Upper lobe of left lung (tissue), 6 donors: ENCODE results near the gene PSMA7. TPM values are rescaled to one million over a fixed set of nuclear protein-coding genes. Genes with fewer than 3 reads are reported as not detected.
"Not testable (repeated sequence)": the region's sequence is repeated elsewhere in the genome, so short reads cannot be mapped to it uniquely, and the experiment has no call there.

ENCODE experiments used
- ATAC-seq, 2 donors: fragments of 200-7000 bp; cut with Tn5 transposase; one replicate each; pipeline ENCODE4 v1.9.1; 2022; ENCODE audit warnings: mild to moderate bottlenecking in 2 of 2, moderate library complexity in 2 of 2; ENCODE audit not compliant: low FRiP score in 2 of 2
- DNase-seq, 2 donors: peaks; one replicate each; pipeline ENCODE4 v3.0.0-alpha.2; 2019 to 2020
- H3K27ac ChIP-seq, 4 donors: fragments of 200-600 bp; sonication (generic); one replicate each; pipeline ENCODE4 v1.5.1; 2016 to 2019
- H3K27me3 ChIP-seq, 4 donors: fragments of 200-600 bp; sonication (generic); one replicate each; pipeline ENCODE4 v1.5.1; 2017 to 2019
- H3K36me3 ChIP-seq, 4 donors: fragments of 200-600 bp; sonication (generic); one replicate each; pipeline ENCODE4 v1.5.1; 2016 to 2019
- H3K4me1 ChIP-seq, 4 donors: fragments of 200-600 bp; sonication (generic); one replicate each; pipeline ENCODE4 v1.5.1; 2018 to 2019
- H3K4me3 ChIP-seq, 4 donors: fragments of 200-600 bp; sonication (generic); one replicate each; pipeline ENCODE4 v1.5.1; 2017 to 2019; ENCODE audit warnings: mild to moderate bottlenecking in 2 of 4, moderate library complexity in 1 of 4
- H3K9me3 ChIP-seq, 4 donors: fragments of 200-600 bp; sonication (generic); one replicate each; pipeline ENCODE4 v1.5.1; 2018 to 2019
- CTCF ChIP-seq, 6 experiments: fragments of 450-650 bp in 4 of 6; fragments of 200-600 bp in 2 of 6; sonication (generic) in 2 of 6; IDR thresholded peaks; one replicate each; pipeline ENCODE4 v1.5.1; 2016 to 2019; ENCODE audit warnings: antibody characterized with exemption in 6 of 6
- EP300 ChIP-seq, 4 donors: sonication (generic); formaldehyde crosslinking; IDR thresholded peaks; one replicate each; pipeline ENCODE4 v1.5.1; 2017; ENCODE audit warnings: antibody characterized with exemption in 4 of 4, control low read depth in 2 of 4
- POLR2A ChIP-seq, 4 donors: fragments of 450-650 bp; IDR thresholded peaks; one replicate each; pipeline ENCODE4 v1.5.1; 2016 to 2017; ENCODE audit warnings: antibody characterized with exemption in 4 of 4, mild to moderate bottlenecking in 2 of 4
- POLR2AphosphoS5 ChIP-seq, 2 donors: sonication (generic); formaldehyde crosslinking; IDR thresholded peaks; one replicate each; pipeline ENCODE4 v1.5.1; 2017; ENCODE audit warnings: antibody characterized with exemption in 2 of 2
- WGBS, 2 donors: methylation state at CpG; one replicate each; pipeline ENCODE4 v1.1.5; 2017 to 2018; 5-methylcytosine and 5-hydroxymethylcytosine counted together
- total RNA-seq, 6 donors: library from RNA; depleted of rRNA in 4 of 6; stranded (reverse); fragments of >200 nt in 4 of 6; gene quantifications; one replicate each; pipeline versions ENCODE4 v1.1.0 to v1.2.1, GENCODE V29; 2016 to 2021
- donor health status: DM: no; HTN: no; CAD: no; lungs with moderate emphysema.
- donor health status: DM: no; HTN: yes; CAD: no; lungs with severe emphysema.

PSMA7 gene
- total RNA-seq, 6 donors from 2014 or later: 186 to 317 (median 240) TPM

- H3K9me3 ChIP-seq: no peaks in the 10 kb centered on the region
- H3K27me3 ChIP-seq: no peaks in the 10 kb centered on the region
- H3K4me3 ChIP-seq: no peak overlapping the region
- TF ChIP-seq POLR2AphosphoS5 (IDR thresholded peaks at IDR 0.05): no peak
- no peak for TF ChIP-seq CTCF (IDR thresholded peaks at IDR 0.05)
- TF ChIP-seq POLR2A (IDR thresholded peaks at IDR 0.05): no peak
- TF ChIP-seq EP300 (IDR thresholded peaks at IDR 0.05): no peak
- H3K27ac ChIP-seq: peak overlapping the region in 3 of 4 donors; percentile 2 to 53 (median 19)
- ATAC-seq: no peak
- 40 to 84% methylated on average over 1 to 20 of the region's 20 CpGs for WGBS, 2 donors
- DNase-seq: peak in 1 of 2 donors; percentile 70
- H3K4me1 ChIP-seq: peaks cover 23 to 41% (median 26%) of the 10 kb centered on the region in 4 donors
- H3K36me3 ChIP-seq: no peaks in the 10 kb centered on the region
These were observed 5.7 kb upstream of the PSMA7 start for GRCh38 chr20:62148908-62149314.

- not testable (repeated sequence) for H3K9me3 ChIP-seq, DNase-seq, H3K4me3 ChIP-seq, ATAC-seq, H3K27me3 ChIP-seq, H3K36me3 ChIP-seq
- 91 to 94% methylated on average over 7 to 10 of the region's 10 CpGs for WGBS, 2 donors
- peak overlapping the region in 2 of 4 donors; percentile 19 to 53 for H3K27ac ChIP-seq
- H3K4me1 ChIP-seq: peaks cover 23 to 41% (median 26%) of the 10 kb centered on the region in 4 donors
These were observed 5.2 kb upstream of the PSMA7 start for GRCh38 chr20:62148383-62148782.

GRCh38 chr20:62147528-62147927 is 4.3 kb upstream of the PSMA7 start:
- ATAC-seq (no peak), DNase-seq (no peak)
- TF ChIP-seq EP300 (IDR thresholded peaks at IDR 0.05): no peak
- TF ChIP-seq POLR2A (IDR thresholded peaks at IDR 0.05): no peak
- no peak for TF ChIP-seq POLR2AphosphoS5 (IDR thresholded peaks at IDR 0.05)
- no peak for TF ChIP-seq CTCF (IDR thresholded peaks at IDR 0.05)
- Histone ChIP-seq H3K36me3 (no peaks in the 10 kb centered on the region), H3K4me3 (no peak overlapping the region), H3K27me3 (no peaks in the 10 kb centered on the region), H3K4me1 (peaks cover 23 to 41% (median 26%) of the 10 kb centered on the region in 4 donors), H3K9me3 (no peaks in the 10 kb centered on the region), H3K27ac (no peak overlapping the region)
- 98 to 100% methylated on average over 2 to 9 of the region's 9 CpGs for WGBS, 2 donors

GRCh38 chr20:62147125-62147524 is 3.9 kb upstream of the PSMA7 start:
- H3K36me3 ChIP-seq: no peaks in the 10 kb centered on the region
- 95 to 100% methylated on average over 1 to 6 of the region's 6 CpGs for WGBS, 2 donors
- H3K9me3 ChIP-seq: no peaks in the 10 kb centered on the region
- no peak overlapping the region for H3K4me3 ChIP-seq
- H3K27ac ChIP-seq: no peak overlapping the region
- H3K4me1 ChIP-seq: peaks cover 24 to 43% (median 27%) of the 10 kb centered on the region in 4 donors
- TF ChIP-seq POLR2AphosphoS5 (IDR thresholded peaks at IDR 0.05): no peak
- no peak for TF ChIP-seq CTCF (IDR thresholded peaks at IDR 0.05)
- TF ChIP-seq POLR2A (IDR thresholded peaks at IDR 0.05): no peak
- no peak for TF ChIP-seq EP300 (IDR thresholded peaks at IDR 0.05)
- no peaks in the 10 kb centered on the region for H3K27me3 ChIP-seq
- ATAC-seq (no peak), DNase-seq (no peak)

GRCh38 chr20:62146019-62146755 is 3.0 kb upstream of the PSMA7 start:
- ATAC-seq: no peak
- no peak for DNase-seq
- TF ChIP-seq CTCF (IDR thresholded peaks at IDR 0.05) (no peak), POLR2A (IDR thresholded peaks at IDR 0.05) (no peak), POLR2AphosphoS5 (IDR thresholded peaks at IDR 0.05) (no peak), EP300 (IDR thresholded peaks at IDR 0.05) (no peak)
- Histone ChIP-seq H3K4me3 (no peak overlapping the region), H3K9me3 (no peaks in the 10 kb centered on the region), H3K36me3 (no peaks in the 10 kb centered on the region), H3K27ac (no peak overlapping the region), H3K4me1 (peaks cover 33 to 52% (median 36%) of the 10 kb centered on the region in 4 donors), H3K27me3 (no peaks in the 10 kb centered on the region)
- WGBS, 2 donors: 91 to 99% methylated on average over 22 of the region's 22 CpGs
